PFSK-1 (cell line): ENCODE data around the gene DYNLRB2.

Experiments
- FOXP2 ChIP-seq: optimal IDR thresholded peaks from 2 replicates; pipeline ENCODE3; 2011; ENCODE audit warnings: borderline replicate concordance, control low read depth, inconsistent platforms; ENCODE audit not compliant: insufficient read depth; ENCODE audit errors: extremely low read length, extremely low read depth
- POLR2AphosphoS5 ChIP-seq: IDR thresholded peaks from 2 replicates; pipeline ENCODE4 v1.6.1; 2012; ENCODE audit warnings: low read depth, mild to moderate bottlenecking, control low read depth, low read length, moderate library complexity
- SIN3A ChIP-seq: IDR thresholded peaks from 2 replicates; pipeline ENCODE4 v1.6.1; 2012; ENCODE audit warnings: mild to moderate bottlenecking, low read length, moderate library complexity, borderline replicate concordance; ENCODE audit not compliant: insufficient read depth
- TAF1 ChIP-seq: IDR thresholded peaks from 2 replicates; pipeline ENCODE4 v1.6.1; 2012; ENCODE audit warnings: low read length, control low read depth, borderline replicate concordance; ENCODE audit not compliant: insufficient read depth
- TF ChIP-seq, protein P1 (sequence below), 2 experiments: IDR thresholded peaks; 2 replicates each; pipeline versions ENCODE4 v1.6.1 to v1.8.0; 2011 to 2012; ENCODE audit warnings: low read depth in 2 of 2, low read length in 2 of 2, control low read depth in 1 of 2, inconsistent platforms in 1 of 2, mild to moderate bottlenecking in 1 of 2, moderate library complexity in 1 of 2; ENCODE audit not compliant: insufficient read depth in 1 of 2

DNA sequence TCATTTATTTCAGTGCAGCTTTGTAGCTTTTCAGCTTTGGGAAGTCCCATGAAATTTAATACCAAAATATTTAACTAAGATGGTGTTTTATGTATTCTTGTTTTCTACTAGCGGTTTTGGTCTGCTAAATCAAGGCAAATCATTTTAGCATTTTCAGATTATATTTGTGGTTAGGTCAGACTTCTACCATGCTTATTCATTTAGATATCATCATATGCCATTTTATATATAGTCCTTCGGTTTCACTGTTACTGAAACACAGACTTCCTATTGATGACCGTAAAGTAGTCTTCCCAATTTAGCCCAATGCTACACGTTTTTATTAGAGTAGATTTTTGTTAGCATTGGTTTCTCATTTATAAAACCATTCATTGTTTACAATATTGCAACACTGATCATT, 5.5 kb downstream of the DYNLRB2 start:
- TF ChIP-seq, protein P1, sequence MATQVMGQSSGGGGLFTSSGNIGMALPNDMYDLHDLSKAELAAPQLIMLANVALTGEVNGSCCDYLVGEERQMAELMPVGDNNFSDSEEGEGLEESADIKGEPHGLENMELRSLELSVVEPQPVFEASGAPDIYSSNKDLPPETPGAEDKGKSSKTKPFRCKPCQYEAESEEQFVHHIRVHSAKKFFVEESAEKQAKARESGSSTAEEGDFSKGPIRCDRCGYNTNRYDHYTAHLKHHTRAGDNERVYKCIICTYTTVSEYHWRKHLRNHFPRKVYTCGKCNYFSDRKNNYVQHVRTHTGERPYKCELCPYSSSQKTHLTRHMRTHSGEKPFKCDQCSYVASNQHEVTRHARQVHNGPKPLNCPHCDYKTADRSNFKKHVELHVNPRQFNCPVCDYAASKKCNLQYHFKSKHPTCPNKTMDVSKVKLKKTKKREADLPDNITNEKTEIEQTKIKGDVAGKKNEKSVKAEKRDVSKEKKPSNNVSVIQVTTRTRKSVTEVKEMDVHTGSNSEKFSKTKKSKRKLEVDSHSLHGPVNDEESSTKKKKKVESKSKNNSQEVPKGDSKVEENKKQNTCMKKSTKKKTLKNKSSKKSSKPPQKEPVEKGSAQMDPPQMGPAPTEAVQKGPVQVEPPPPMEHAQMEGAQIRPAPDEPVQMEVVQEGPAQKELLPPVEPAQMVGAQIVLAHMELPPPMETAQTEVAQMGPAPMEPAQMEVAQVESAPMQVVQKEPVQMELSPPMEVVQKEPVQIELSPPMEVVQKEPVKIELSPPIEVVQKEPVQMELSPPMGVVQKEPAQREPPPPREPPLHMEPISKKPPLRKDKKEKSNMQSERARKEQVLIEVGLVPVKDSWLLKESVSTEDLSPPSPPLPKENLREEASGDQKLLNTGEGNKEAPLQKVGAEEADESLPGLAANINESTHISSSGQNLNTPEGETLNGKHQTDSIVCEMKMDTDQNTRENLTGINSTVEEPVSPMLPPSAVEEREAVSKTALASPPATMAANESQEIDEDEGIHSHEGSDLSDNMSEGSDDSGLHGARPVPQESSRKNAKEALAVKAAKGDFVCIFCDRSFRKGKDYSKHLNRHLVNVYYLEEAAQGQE (IDR thresholded peaks at IDR 0.05; ENCODE audit: insufficient read depth in 1 of 2, low read depth in 2 of 2, low read length in 2 of 2), result no peak
- TF ChIP-seq TAF1 (no peak), POLR2AphosphoS5 (no peak), SIN3A (no peak), FOXP2 (no peak)
